PFSK-1 (cell line): ENCODE measurements around the gene APOBEC3C.

Experiments
- POLR2AphosphoS5 ChIP-seq: IDR thresholded peaks from 2 replicates; pipeline ENCODE4 v1.6.1; 2012; ENCODE audit warnings: low read depth, mild to moderate bottlenecking, control low read depth, low read length, moderate library complexity
- SIN3A ChIP-seq: IDR thresholded peaks from 2 replicates; pipeline ENCODE4 v1.6.1; 2012; ENCODE audit warnings: mild to moderate bottlenecking, low read length, moderate library complexity, borderline replicate concordance; ENCODE audit not compliant: insufficient read depth
- TAF1 ChIP-seq: IDR thresholded peaks from 2 replicates; pipeline ENCODE4 v1.6.1; 2012; ENCODE audit warnings: low read length, control low read depth, borderline replicate concordance; ENCODE audit not compliant: insufficient read depth
- TF ChIP-seq, protein P1 (sequence below), 2 experiments: IDR thresholded peaks; 2 replicates each; pipeline versions ENCODE4 v1.6.1 to v1.8.0; 2011 to 2012; ENCODE audit warnings: low read depth in 2 of 2, low read length in 2 of 2, control low read depth in 1 of 2, inconsistent platforms in 1 of 2, mild to moderate bottlenecking in 1 of 2, moderate library complexity in 1 of 2; ENCODE audit not compliant: insufficient read depth in 1 of 2

GRCh38 chr22:39012533-39013511, 1.2 kb upstream of the APOBEC3C start:
- TF ChIP-seq POLR2AphosphoS5 (no peak), SIN3A (no peak), TAF1 (no peak)
- TF ChIP-seq, protein P1, sequence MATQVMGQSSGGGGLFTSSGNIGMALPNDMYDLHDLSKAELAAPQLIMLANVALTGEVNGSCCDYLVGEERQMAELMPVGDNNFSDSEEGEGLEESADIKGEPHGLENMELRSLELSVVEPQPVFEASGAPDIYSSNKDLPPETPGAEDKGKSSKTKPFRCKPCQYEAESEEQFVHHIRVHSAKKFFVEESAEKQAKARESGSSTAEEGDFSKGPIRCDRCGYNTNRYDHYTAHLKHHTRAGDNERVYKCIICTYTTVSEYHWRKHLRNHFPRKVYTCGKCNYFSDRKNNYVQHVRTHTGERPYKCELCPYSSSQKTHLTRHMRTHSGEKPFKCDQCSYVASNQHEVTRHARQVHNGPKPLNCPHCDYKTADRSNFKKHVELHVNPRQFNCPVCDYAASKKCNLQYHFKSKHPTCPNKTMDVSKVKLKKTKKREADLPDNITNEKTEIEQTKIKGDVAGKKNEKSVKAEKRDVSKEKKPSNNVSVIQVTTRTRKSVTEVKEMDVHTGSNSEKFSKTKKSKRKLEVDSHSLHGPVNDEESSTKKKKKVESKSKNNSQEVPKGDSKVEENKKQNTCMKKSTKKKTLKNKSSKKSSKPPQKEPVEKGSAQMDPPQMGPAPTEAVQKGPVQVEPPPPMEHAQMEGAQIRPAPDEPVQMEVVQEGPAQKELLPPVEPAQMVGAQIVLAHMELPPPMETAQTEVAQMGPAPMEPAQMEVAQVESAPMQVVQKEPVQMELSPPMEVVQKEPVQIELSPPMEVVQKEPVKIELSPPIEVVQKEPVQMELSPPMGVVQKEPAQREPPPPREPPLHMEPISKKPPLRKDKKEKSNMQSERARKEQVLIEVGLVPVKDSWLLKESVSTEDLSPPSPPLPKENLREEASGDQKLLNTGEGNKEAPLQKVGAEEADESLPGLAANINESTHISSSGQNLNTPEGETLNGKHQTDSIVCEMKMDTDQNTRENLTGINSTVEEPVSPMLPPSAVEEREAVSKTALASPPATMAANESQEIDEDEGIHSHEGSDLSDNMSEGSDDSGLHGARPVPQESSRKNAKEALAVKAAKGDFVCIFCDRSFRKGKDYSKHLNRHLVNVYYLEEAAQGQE (IDR thresholded peaks at IDR 0.05; ENCODE audit: insufficient read depth in 1 of 2, low read depth in 2 of 2, low read length in 2 of 2) = no peak
